ENCODE measurements around the gene CCDC122. TPM values are rescaled to one million over a fixed set of nuclear protein-coding genes. Genes with fewer than 3 reads are reported as not detected.

Gene CCDC122
- total and polyA plus RNA-seq, 2 of the 8 experiments (the other 6 are each of a cell fraction or from before 2014, with no cell fraction given), result 2.9 to 5.8 TPM

DNA sequence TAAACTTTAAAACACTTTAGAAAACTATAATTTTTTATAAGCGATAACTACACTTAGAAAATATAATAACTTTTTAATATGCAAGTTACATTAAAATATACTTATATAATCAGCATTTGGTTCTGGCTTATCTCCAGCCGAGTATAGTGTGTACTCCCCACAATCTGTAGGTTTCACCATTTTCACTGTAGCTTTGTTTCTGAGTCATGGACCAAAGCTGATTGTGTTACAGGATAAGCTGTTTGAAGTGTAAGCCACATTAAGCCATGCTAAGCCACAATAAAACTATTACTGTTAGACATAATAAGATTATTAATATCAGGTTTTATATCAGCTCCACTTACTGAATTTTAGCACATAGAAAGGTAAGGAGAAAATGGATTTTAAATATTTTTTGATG, 43.8 kb downstream of the CCDC122 start (continued):
- TF ChIP-seq, protein P1, sequence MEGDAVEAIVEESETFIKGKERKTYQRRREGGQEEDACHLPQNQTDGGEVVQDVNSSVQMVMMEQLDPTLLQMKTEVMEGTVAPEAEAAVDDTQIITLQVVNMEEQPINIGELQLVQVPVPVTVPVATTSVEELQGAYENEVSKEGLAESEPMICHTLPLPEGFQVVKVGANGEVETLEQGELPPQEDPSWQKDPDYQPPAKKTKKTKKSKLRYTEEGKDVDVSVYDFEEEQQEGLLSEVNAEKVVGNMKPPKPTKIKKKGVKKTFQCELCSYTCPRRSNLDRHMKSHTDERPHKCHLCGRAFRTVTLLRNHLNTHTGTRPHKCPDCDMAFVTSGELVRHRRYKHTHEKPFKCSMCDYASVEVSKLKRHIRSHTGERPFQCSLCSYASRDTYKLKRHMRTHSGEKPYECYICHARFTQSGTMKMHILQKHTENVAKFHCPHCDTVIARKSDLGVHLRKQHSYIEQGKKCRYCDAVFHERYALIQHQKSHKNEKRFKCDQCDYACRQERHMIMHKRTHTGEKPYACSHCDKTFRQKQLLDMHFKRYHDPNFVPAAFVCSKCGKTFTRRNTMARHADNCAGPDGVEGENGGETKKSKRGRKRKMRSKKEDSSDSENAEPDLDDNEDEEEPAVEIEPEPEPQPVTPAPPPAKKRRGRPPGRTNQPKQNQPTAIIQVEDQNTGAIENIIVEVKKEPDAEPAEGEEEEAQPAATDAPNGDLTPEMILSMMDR (IDR thresholded peaks at IDR 0.05; ENCODE audit: control extremely low read depth in 1 of 3, insufficient read depth in 1 of 3, low read depth in 1 of 3, low read length in 3 of 3), result no peak
- no peak for TF ChIP-seq GABPA (IDR thresholded peaks at IDR 0.05; ENCODE audit: borderline replicate concordance, insufficient read depth, low read length)
- no peak for TF ChIP-seq CBX5 (IDR thresholded peaks at IDR 0.05; ENCODE audit: low read depth, low read length)
- no peak for TF ChIP-seq EGR1 (IDR thresholded peaks at IDR 0.05; ENCODE audit: borderline replicate concordance, low read depth, low read length)
